WTC11 (cell line): ENCODE data around the gene MGMT.

Experiments
- ATF1 ChIP-seq: sonication (generic); formaldehyde crosslinking; IDR thresholded peaks from 2 replicates; pipeline ENCODE4 v1.8.1; 2023; ENCODE audit warnings: mild to moderate bottlenecking, moderate library complexity, missing genetic modification reagents
- E2F1 ChIP-seq: sonication (generic); formaldehyde crosslinking; IDR thresholded peaks from 2 replicates; pipeline ENCODE4 v1.8.0; 2022; ENCODE audit warnings: mild to moderate bottlenecking, missing genetic modification reagents
- GABPB1 ChIP-seq: sonication (generic); formaldehyde crosslinking; IDR thresholded peaks from 2 replicates; pipeline ENCODE4 v1.8.1; 2023; ENCODE audit warnings: mild to moderate bottlenecking, missing genetic modification reagents
- MYBL2 ChIP-seq: sonication (generic); formaldehyde crosslinking; IDR thresholded peaks from 2 replicates; pipeline ENCODE4 v1.8.1; 2023; ENCODE audit warnings: mild to moderate bottlenecking, moderate library complexity, missing genetic modification reagents
- SMAD3 ChIP-seq: sonication (generic); formaldehyde crosslinking; IDR thresholded peaks from 2 replicates; pipeline ENCODE4 v1.8.0; 2022; ENCODE audit warnings: missing genetic modification reagents, mild to moderate bottlenecking, borderline replicate concordance
- TP53 ChIP-seq: sonication (generic); formaldehyde crosslinking; IDR thresholded peaks from 2 replicates; pipeline ENCODE4 v1.8.1; 2023; ENCODE audit warnings: mild to moderate bottlenecking, missing genetic modification reagents
- ZNF219 ChIP-seq: sonication (generic); formaldehyde crosslinking; IDR thresholded peaks from 2 replicates; pipeline ENCODE4 v1.8.0; 2023; ENCODE audit warnings: missing genetic modification reagents, mild to moderate bottlenecking, borderline replicate concordance
- ZNF532 ChIP-seq: fragments of 250-450 bp; sonication (Bioruptor Pico); IDR thresholded peaks from 2 replicates; pipeline ENCODE4 v1.9.0; 2021; ENCODE audit warnings: mild to moderate bottlenecking, borderline replicate concordance
- TF ChIP-seq, protein P1 (sequence below): fragments of 200-600 bp; IDR thresholded peaks from 2 replicates; pipeline ENCODE4 v1.8.0; 2022; ENCODE audit warnings: antibody characterized with exemption
- TF ChIP-seq, protein P2 (sequence below): sonication (generic); formaldehyde crosslinking; IDR thresholded peaks from 2 replicates; pipeline ENCODE4 v1.8.0; 2022; ENCODE audit warnings: mild to moderate bottlenecking, missing genetic modification reagents

DNA sequence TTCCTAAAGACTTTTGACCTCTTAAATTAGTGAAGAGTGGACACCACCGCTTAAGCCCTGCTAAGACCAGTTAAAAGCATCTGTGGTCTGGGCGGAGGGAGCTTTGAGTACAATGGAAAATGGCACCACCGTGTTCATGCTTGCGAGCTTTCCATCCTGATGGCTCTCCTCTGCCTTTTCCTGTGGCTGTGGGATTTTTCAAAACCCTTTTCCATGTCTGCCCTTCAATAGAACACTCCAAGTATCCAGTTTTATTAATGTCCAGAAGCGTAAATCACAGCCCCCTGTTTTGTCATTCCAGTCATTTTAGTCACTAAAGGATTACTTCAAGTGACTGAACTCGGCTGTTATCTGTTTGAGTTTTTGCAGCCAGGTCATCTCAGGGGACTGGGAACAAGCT lies 181.8 kb downstream of the MGMT start:
- TF ChIP-seq, protein P1, sequence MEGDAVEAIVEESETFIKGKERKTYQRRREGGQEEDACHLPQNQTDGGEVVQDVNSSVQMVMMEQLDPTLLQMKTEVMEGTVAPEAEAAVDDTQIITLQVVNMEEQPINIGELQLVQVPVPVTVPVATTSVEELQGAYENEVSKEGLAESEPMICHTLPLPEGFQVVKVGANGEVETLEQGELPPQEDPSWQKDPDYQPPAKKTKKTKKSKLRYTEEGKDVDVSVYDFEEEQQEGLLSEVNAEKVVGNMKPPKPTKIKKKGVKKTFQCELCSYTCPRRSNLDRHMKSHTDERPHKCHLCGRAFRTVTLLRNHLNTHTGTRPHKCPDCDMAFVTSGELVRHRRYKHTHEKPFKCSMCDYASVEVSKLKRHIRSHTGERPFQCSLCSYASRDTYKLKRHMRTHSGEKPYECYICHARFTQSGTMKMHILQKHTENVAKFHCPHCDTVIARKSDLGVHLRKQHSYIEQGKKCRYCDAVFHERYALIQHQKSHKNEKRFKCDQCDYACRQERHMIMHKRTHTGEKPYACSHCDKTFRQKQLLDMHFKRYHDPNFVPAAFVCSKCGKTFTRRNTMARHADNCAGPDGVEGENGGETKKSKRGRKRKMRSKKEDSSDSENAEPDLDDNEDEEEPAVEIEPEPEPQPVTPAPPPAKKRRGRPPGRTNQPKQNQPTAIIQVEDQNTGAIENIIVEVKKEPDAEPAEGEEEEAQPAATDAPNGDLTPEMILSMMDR: no peak
- TF ChIP-seq MYBL2 (CRISPR knock-in tag) (no peak), SMAD3 (CRISPR knock-in tag) (no peak), GABPB1 (CRISPR knock-in tag) (no peak), TP53 (CRISPR knock-in tag) (no peak), ZNF532 (no peak), ATF1 (CRISPR knock-in tag) (no peak), ZNF219 (CRISPR knock-in tag) (no peak), E2F1 (CRISPR knock-in tag) (no peak)
- TF ChIP-seq, protein P2, sequence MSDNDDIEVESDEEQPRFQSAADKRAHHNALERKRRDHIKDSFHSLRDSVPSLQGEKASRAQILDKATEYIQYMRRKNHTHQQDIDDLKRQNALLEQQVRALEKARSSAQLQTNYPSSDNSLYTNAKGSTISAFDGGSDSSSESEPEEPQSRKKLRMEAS (CRISPR knock-in tag): no peak
